ENCODE results near the gene SNRNP25. TPM values are rescaled to one million over a fixed set of nuclear protein-coding genes. Genes with fewer than 3 reads are reported as not detected.

SNRNP25 gene
- total and polyA plus RNA-seq, 2 of the 8 experiments (the other 6 are each of a cell fraction or from before 2014, with no cell fraction given): 53.0 to 58.4 TPM

DNA sequence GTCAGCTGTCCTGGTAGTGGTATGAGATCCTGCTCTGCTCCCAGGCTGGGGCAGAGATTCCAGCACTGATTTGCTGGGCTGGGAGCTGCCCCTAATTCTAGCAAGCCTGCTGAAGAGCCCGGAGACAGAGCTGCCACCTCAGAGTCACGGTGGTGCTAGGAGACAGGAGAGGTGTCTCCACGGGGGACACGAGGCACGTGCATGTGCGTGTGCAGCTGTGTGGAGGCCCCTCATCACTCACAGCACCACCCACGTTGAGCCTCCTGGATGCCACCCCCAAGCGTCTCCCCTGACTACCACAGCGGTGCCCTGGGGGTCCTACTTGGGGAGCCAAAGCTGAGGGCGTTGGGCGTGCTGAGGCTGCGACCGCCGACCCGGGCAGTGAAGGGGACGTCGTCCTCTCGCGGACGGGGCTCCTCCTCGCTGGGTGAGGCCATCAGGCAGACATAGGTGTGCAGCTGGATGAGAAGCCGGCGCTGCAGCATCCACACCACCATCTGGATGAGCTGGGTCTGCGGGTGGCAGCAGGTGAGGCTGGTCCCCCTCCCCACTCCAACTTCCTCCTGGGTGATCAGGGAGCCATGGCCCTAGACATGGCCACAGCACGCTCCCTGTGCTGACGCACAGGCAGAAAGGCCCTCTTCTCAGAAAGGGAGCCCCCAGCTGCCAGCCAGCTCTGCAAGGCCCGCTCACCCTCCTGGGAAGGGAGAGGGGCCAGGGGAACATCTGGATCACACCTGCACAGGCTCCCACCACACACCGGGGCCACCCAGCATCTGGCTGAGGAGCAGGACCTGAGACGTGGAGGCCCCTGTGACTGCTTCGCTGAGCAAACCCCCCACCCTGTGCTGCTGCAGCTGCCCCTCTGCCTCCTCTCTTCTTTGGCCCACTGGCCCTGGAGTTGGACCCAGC, 36.0 kb downstream of the SNRNP25 start:
- CTCF ChIA-PET (ENCODE audit: partially characterized antibody): interaction anchor here (1.2 to 25.7 kb wide), 5 partner anchors 10 to 91 kb away, joined by 3 to 856 read pairs (median 3); partner anchors contain the start of gene RHBDF1
- Histone ChIP-seq H3K9ac (replicated peaks in 1 of 4; ENCODE audit: extremely low read depth in 1 of 4, low read depth in 3 of 4, low read length in 3 of 4) (no peak overlapping the region), H2BK5ac (ENCODE audit: low read depth, low read length) (no peak overlapping the region), H3K36me3 (ENCODE audit: control insufficient read depth in 2 of 4, insufficient read depth in 4 of 4, low read length in 3 of 4) (peaks cover 7 to 13% (median 11%) of the 10 kb centered on the region in 4 experiments; a peak in 7 of 8 replicates), H3K79me2 (ENCODE audit: control insufficient read depth in 1 of 2, insufficient read depth in 2 of 2, low read length in 2 of 2) (no peaks in the 10 kb centered on the region), H2BK12ac (ENCODE audit: low read depth, low read length) (no peak overlapping the region), H3K14ac (ENCODE audit: insufficient read length) (no peak overlapping the region), H3K4ac (replicated peaks; ENCODE audit: insufficient read length, low read depth, low read length) (no peak overlapping the region), H4K91ac (replicated peaks; ENCODE audit: insufficient read length, low read length) (no peak overlapping the region), H2BK15ac (ENCODE audit: low read length) (no peak overlapping the region), H2BK120ac (replicated peaks; ENCODE audit: low read depth, low read length) (no peak overlapping the region), H3K18ac (ENCODE audit: extremely low read depth, low read length) (no peak overlapping the region), H4K20me1 (replicated peaks in 1 of 2; ENCODE audit: control insufficient read depth in 1 of 2, insufficient read depth in 2 of 2, low read length in 2 of 2) (peaks cover 4 to 12% of the 10 kb centered on the region in 2 experiments), H3K23ac (ENCODE audit: insufficient read length) (no peak overlapping the region), H3K4me2 (ENCODE audit: insufficient read depth in 1 of 2, low read depth in 2 of 2, low read length in 2 of 2) (no peak overlapping the region), H3K56ac (replicated peaks; ENCODE audit: insufficient read length, low read depth, low read length) (no peak overlapping the region), H4K5ac (ENCODE audit: insufficient read length, low read depth, low read length) (no peak overlapping the region), H3K4me1 (replicated peaks in 1 of 4; ENCODE audit: control insufficient read depth in 3 of 4, insufficient read depth in 4 of 4, low read length in 3 of 4) (no peaks in the 10 kb centered on the region; a peak in 1 of 7 replicates), H3K23me2 (ENCODE audit: low read depth, low read length) (no peaks in the 10 kb centered on the region), H2AFZ (ENCODE audit: low read length) (no peak overlapping the region), H3K79me1 (ENCODE audit: low read depth, low read length) (no peaks in the 10 kb centered on the region), H3K27me3 (replicated peaks in 1 of 4; ENCODE audit: control insufficient read depth in 3 of 4, extremely low read depth in 1 of 4, insufficient read depth in 3 of 4, low read length in 3 of 4) (no peaks in the 10 kb centered on the region), H4K8ac (ENCODE audit: extremely low read depth, insufficient read depth, low read length) (no peak overlapping the region), H3K4me3 (ENCODE audit: extremely low read depth in 1 of 4, insufficient read depth in 2 of 4, low read depth in 3 of 4, low read length in 4 of 4) (no peak overlapping the region), H3K27ac (ENCODE audit: low read depth, low read length) (no peak overlapping the region), H3K9me3 (ENCODE audit: insufficient read depth in 2 of 2, low read depth in 1 of 2, low read length in 1 of 2) (no peaks in the 10 kb centered on the region), H2AK5ac (ENCODE audit: low read depth, low read length) (no peak overlapping the region), H2BK20ac (ENCODE audit: low read length) (no peak overlapping the region)
- FAIRE-seq: no peak
- no peak for DNase-seq (ENCODE audit: low read depth in 1 of 2, low spot score in 2 of 2)
- 85% methylated on average over 25 of the region's 30 CpGs; no CpG with 5 or more reads in 1 of the 2 experiments for WGBS, 2 experiments (ENCODE audit: extremely low coverage in 1 of 2, insufficient coverage in 1 of 2, insufficient read length in 1 of 2, insufficient replicate concordance in 2 of 2, low coverage in 1 of 2, low lambda C conversion rate in 2 of 2, missing lambda C conversion rate in 1 of 2)
- POLR2A ChIA-PET (ENCODE audit: partially characterized antibody): interaction anchor here (1.3 to 12.4 kb wide), 4 partner anchors 11 to 22 kb away, joined by 3 to 153 read pairs (median 8); partner anchors contain the start of gene RHBDF1
- TF ChIP-seq SIRT6 (IDR thresholded peaks at IDR 0.05; ENCODE audit: low read length) (no peak), FOSL1 (IDR thresholded peaks at IDR 0.05; ENCODE audit: insufficient read depth, low read depth, low read length) (no peak), POLR2A (IDR thresholded peaks at IDR 0.05; ENCODE audit: control extremely low read depth in 1 of 2, low read depth in 2 of 2, low read length in 2 of 2) (no peak), JUN (IDR thresholded peaks at IDR 0.05; ENCODE audit: low read depth, low read length) (no peak), TBP (IDR thresholded peaks at IDR 0.05; ENCODE audit: low read depth, low read length) (no peak), CHD2 (IDR thresholded peaks at IDR 0.05; ENCODE audit: low read length) (no peak), NANOG (IDR thresholded peaks at IDR 0.05; ENCODE audit: insufficient read depth, low read depth, low read length, poor library complexity, severe bottlenecking) (no peak), EGR1 (IDR thresholded peaks at IDR 0.05; ENCODE audit: borderline replicate concordance, low read depth, low read length) (no peak), BACH1 (IDR thresholded peaks at IDR 0.05; ENCODE audit: low read length) (no peak), RFX5 (IDR thresholded peaks at IDR 0.05; ENCODE audit: borderline replicate concordance, low read depth, low read length) (no peak)
